Middle frontal gyrus (tissue), 1 donor: ENCODE measurements around the gene RTN4RL1.
A peak's percentile ranks its signal among the peaks of the same experiment; 100 is the strongest.
"Not testable (repeated sequence)": the region's sequence is repeated elsewhere in the genome, so short reads cannot be mapped to it uniquely, and the experiment has no call there.

ENCODE experiments used
- DNase-seq: peaks from one replicate; pipeline ENCODE4 v3.0.0-alpha.2; 2015; ENCODE audit warnings: low spot score; ENCODE audit errors: extremely low spot score

The RTN4RL1 gene

GRCh38 chr17:2003525-2003924 is 21.6 kb downstream of the RTN4RL1 start:
- no peak for DNase-seq

- no peak for DNase-seq
These were observed 22.3 kb downstream of the RTN4RL1 start for GRCh38 chr17:2002767-2003329.

- DNase-seq: no peak
These were observed 25.4 kb downstream of the RTN4RL1 start for GRCh38 chr17:1999557-2000251.

GRCh38 chr17:1997927-1998742 is 27.0 kb downstream of the RTN4RL1 start:
- DNase-seq: no peak

GRCh38 chr17:1997289-1997926 is 27.7 kb downstream of the RTN4RL1 start:
- no peak for DNase-seq

- no peak for DNase-seq
These were observed 28.3 kb downstream of the RTN4RL1 start for GRCh38 chr17:1996800-1997288.

- DNase-seq: no peak
These were observed 29.0 kb downstream of the RTN4RL1 start for GRCh38 chr17:1995907-1996799.

GRCh38 chr17:1995321-1995892 is 29.7 kb downstream of the RTN4RL1 start:
- DNase-seq: no peak

- DNase-seq: no peak
These were observed 30.4 kb downstream of the RTN4RL1 start for GRCh38 chr17:1994707-1995106.

- DNase-seq: peak; percentile 42
These were observed 32.6 kb downstream of the RTN4RL1 start for GRCh38 chr17:1992541-1992940.

- DNase-seq: peak; percentile 31
These were observed 36.0 kb downstream of the RTN4RL1 start for GRCh38 chr17:1989135-1989534.

GRCh38 chr17:1986783-1987451 is 38.2 kb downstream of the RTN4RL1 start:
- DNase-seq: peak; percentile 55

- no peak for DNase-seq
These were observed 39.4 kb downstream of the RTN4RL1 start for GRCh38 chr17:1985686-1986085.

GRCh38 chr17:1985093-1985492 is 40.0 kb downstream of the RTN4RL1 start:
- DNase-seq: no peak

- not testable (repeated sequence) for DNase-seq
These were observed 42.3 kb downstream of the RTN4RL1 start for GRCh38 chr17:1982793-1983366.

GRCh38 chr17:1980665-1981250 is 44.4 kb downstream of the RTN4RL1 start:
- DNase-seq: no peak

- no peak for DNase-seq
These were observed 45.8 kb downstream of the RTN4RL1 start for GRCh38 chr17:1979182-1979985.

- no peak for DNase-seq
These were observed 46.7 kb downstream of the RTN4RL1 start for GRCh38 chr17:1978396-1978949.
